GM12878 (cell line): ENCODE data around the gene CADPS. TPM values are rescaled to one million over a fixed set of nuclear protein-coding genes. Genes with fewer than 3 reads are reported as not detected.

Experiments used
- ATAC-seq: fragments of 200-7000 bp; cut with Tn5 transposase; 3 replicates; pipeline ENCODE4 v1.9.1; 2020; ENCODE audit warnings: mild to moderate bottlenecking, moderate library complexity
- BruUV-seq: library from RNA; stranded (reverse); fragments of 400-500 nt; replicated peaks from 2 replicates; lab custom pipeline; 2021; lab: Mats Ljungman, UMichigan
- CTCF ChIA-PET: fragments of 300-600 bp; sonication (Branson Sonifier 250); formaldehyde crosslinking; extraction: SDS; loops from one replicate; lab custom pipeline; 2021; ENCODE audit warnings: inconsistent platforms; lab: Yijun Ruan, JAX
- POLR2A ChIA-PET: fragments of 350-600 bp; formaldehyde crosslinking; extraction: SDS; loops from one replicate; lab custom pipeline; 2021; ENCODE audit warnings: inconsistent platforms; lab: Charles Lee
- RAD21 ChIA-PET: fragments of 300-600 bp; sonication (Branson Sonifier 250); formaldehyde crosslinking; loops from one replicate; lab custom pipeline; 2023; ENCODE audit warnings: antibody characterized with exemption; ENCODE audit not compliant: unreplicated experiment; lab: Charles Lee
- SMC1A ChIA-PET: fragments of 300-600 bp; sonication (Branson Sonifier 250); formaldehyde crosslinking; loops from one replicate; lab custom pipeline; 2023; ENCODE audit not compliant: unreplicated experiment, uncharacterized antibody; lab: Charles Lee
- DNase-seq: peaks from one replicate; pipeline ENCODE4 v3.0.0-alpha.2; 2011; ENCODE audit warnings: low read depth, low spot score
- FAIRE-seq: peaks from 3 replicates; lab custom pipeline; 2011; peaks lifted over from hg19 to GRCh38; lab: Jason Lieb, UNC
- H2AFZ ChIP-seq: 2 replicates; pipeline ENCODE4 v1.6.0; 2011; ENCODE audit warnings: low read depth, low read length, control low read depth; ENCODE audit not compliant: control insufficient read depth
- H3K27ac ChIP-seq: 2 replicates; pipeline ENCODE4 v1.5.1; 2011; ENCODE audit warnings: control low read depth; ENCODE audit not compliant: control insufficient read depth, insufficient read depth
- H3K27me3 ChIP-seq, 2 experiments: replicated peaks in 1 of 2; 2 replicates each; pipeline versions ENCODE4 v1.6.0 to v1.6.1; 2011; ENCODE audit warnings: low read length in 1 of 2; ENCODE audit not compliant: control insufficient read depth in 2 of 2, insufficient read depth in 2 of 2
- H3K36me3 ChIP-seq, 2 experiments: 2 replicates each; pipeline ENCODE4 v1.5.1; 2011; ENCODE audit warnings: low read length in 1 of 2; ENCODE audit not compliant: control insufficient read depth in 2 of 2, insufficient read depth in 2 of 2
- H3K4me1 ChIP-seq: 2 replicates; pipeline ENCODE4 v1.6.1; 2011; ENCODE audit warnings: mild to moderate bottlenecking, low read length, moderate library complexity, mixed read lengths; ENCODE audit not compliant: control insufficient read depth, insufficient read depth
- H3K4me2 ChIP-seq: 2 replicates; pipeline ENCODE4 v1.6.0; 2011; ENCODE audit warnings: control low read depth; ENCODE audit not compliant: control insufficient read depth, insufficient read depth
- H3K4me3 ChIP-seq: fragments of 200-600 bp; sonication (generic); 2 replicates; pipeline ENCODE4 v1.5.1; 2016
- H3K79me2 ChIP-seq: 2 replicates; pipeline ENCODE4 v1.6.0; 2011; ENCODE audit warnings: low read length; ENCODE audit not compliant: control insufficient read depth, insufficient read depth
- H3K9ac ChIP-seq: 2 replicates; pipeline ENCODE4 v1.8.0; 2011; ENCODE audit warnings: low read length, control low read depth, mixed read lengths; ENCODE audit not compliant: control insufficient read depth, insufficient read depth
- H3K9me3 ChIP-seq: replicated peaks from 3 replicates; pipeline ENCODE4 v1.5.1; 2011; ENCODE audit warnings: mild to moderate bottlenecking, low read length; ENCODE audit not compliant: control insufficient read depth, insufficient read depth
- H4K20me1 ChIP-seq: 2 replicates; pipeline ENCODE4 v1.6.0; 2011; ENCODE audit not compliant: control insufficient read depth, insufficient read depth
- BCL3 ChIP-seq: IDR thresholded peaks from 2 replicates; pipeline ENCODE4 v1.6.1; 2011; ENCODE audit warnings: borderline replicate concordance, low read depth, mild to moderate bottlenecking, moderate library complexity, low read length; ENCODE audit not compliant: insufficient read depth, poor library complexity, severe bottlenecking
- ETV6 ChIP-seq, 2 experiments: fragments of 450-650 bp in 1 of 2; IDR thresholded peaks in 1 of 2; conservative IDR thresholded peaks in 1 of 2; 2 replicates each; pipeline ENCODE4 v1.6.1; 2014; ENCODE audit warnings: antibody characterized with exemption in 1 of 2, borderline replicate concordance in 1 of 2, low read depth in 1 of 2, mild to moderate bottlenecking in 1 of 2, moderate library complexity in 1 of 2
- JUNB ChIP-seq: IDR thresholded peaks from 2 replicates; pipeline ENCODE4 v1.6.1; 2016; ENCODE audit warnings: antibody characterized with exemption, mild to moderate bottlenecking
- MYB ChIP-seq: fragments of 150-350 bp; IDR thresholded peaks from 2 replicates; pipeline ENCODE4 v1.6.1; 2014; ENCODE audit warnings: mild to moderate bottlenecking, low read depth, low read length, borderline replicate concordance
- STAT1 ChIP-seq: fragments of 450-650 bp; conservative IDR thresholded peaks from 2 replicates; pipeline ENCODE4 v1.6.1; 2014; ENCODE audit warnings: antibody characterized with exemption, mild to moderate bottlenecking
- USF1 ChIP-seq: IDR thresholded peaks from 2 replicates; pipeline ENCODE4 v1.6.1; 2011; ENCODE audit warnings: borderline replicate concordance, low read depth, mild to moderate bottlenecking, moderate library complexity, mixed read lengths, low read length; ENCODE audit not compliant: insufficient read depth; ENCODE audit errors: extremely low read length
- ZNF207 ChIP-seq: fragments of 450-650 bp; IDR thresholded peaks from 2 replicates; pipeline ENCODE4 v1.6.1; 2014; ENCODE audit warnings: antibody characterized with exemption, mild to moderate bottlenecking, borderline replicate concordance
- WGBS: methylation state at CpG from one replicate; pipeline ENCODE4 v1.1.6; 2016; ENCODE audit warnings: low lambda C conversion rate; ENCODE audit not compliant: insufficient replicate concordance, insufficient coverage; ENCODE audit errors: missing lambda C conversion rate; 5-methylcytosine and 5-hydroxymethylcytosine counted together
- in situ Hi-C: fragments of 300-500 bp; cut with MboI; formaldehyde crosslinking; loops from 9 replicates; pipeline ENCODE4 v1.14.3; 2018; ENCODE audit warnings: mixed read lengths
- intact Hi-C: fragments of 100-400 bp; cut with micrococcal nuclease; formaldehyde crosslinking; loops from one replicate; pipeline ENCODE4 v1.14.2; 2022; ENCODE audit not compliant: unreplicated experiment
- polyA plus RNA-seq, 11 experiments: library from polyadenylated mRNA; depleted of rRNA in 4 of 11; unstranded in 6 of 11; stranded (reverse) in 5 of 11; fragments of >200 nt; fragmentation: Nextera tagmentation in 4 of 11; fragmentation: Illumina TruSeq in 1 of 11; extraction: Ambion mirVana in 4 of 11; extraction: Trizol in 1 of 11; gene quantifications; 1 replicate in 1 of 11; 2 replicates in 10 of 11; pipeline versions ENCODE4 v1.2.1 to v1.2.3, GENCODE V29; 2011 to 2016; ENCODE audit warnings: inconsistent platforms in 2 of 11, missing spikeins in 2 of 11, low read depth in 1 of 11
- total RNA-seq, 4 experiments: library from RNA; depleted of rRNA in 3 of 4; stranded (reverse); fragments of >200 nt in 3 of 4; fragmentation: Illumina TruSeq in 1 of 4; extraction: Trizol in 1 of 4; gene quantifications; 2 replicates each; pipeline versions ENCODE4 v1.2.1 to v1.2.3, GENCODE V29; 2013 to 2021

CADPS gene
- total and polyA plus RNA-seq, 10 of the 15 experiments (the other 5 are each of a cell fraction or from before 2014, with no cell fraction given): 0.20 TPM; not detected in 9

GRCh38 chr3:62439978-62440377 is 435.2 kb downstream of the CADPS start:
- ATAC-seq: no peak
- ChIA-PET SMC1A (no interaction called here), POLR2A (interaction anchor here (0.6 kb wide), 1 partner anchor 1779 kb away, joined by 5 read pairs; no protein-coding TSS in a partner anchor), RAD21 (no interaction called here), CTCF (no interaction called here)
- Histone ChIP-seq H4K20me1 (no peaks in the 10 kb centered on the region), H3K4me2 (no peak overlapping the region), H3K4me3 (no peak overlapping the region), H3K27me3 (no peaks in the 10 kb centered on the region), H3K79me2 (no peaks in the 10 kb centered on the region), H3K9ac (no peak overlapping the region), H3K36me3 (no peaks in the 10 kb centered on the region), H3K4me1 (no peaks in the 10 kb centered on the region), H3K27ac (no peak overlapping the region), H3K9me3 (no peaks in the 10 kb centered on the region; the same call in 2 of the 3 replicates), H2AFZ (no peak overlapping the region)
- no peak for FAIRE-seq
- intact Hi-C loops: no loop called here
- no peak for DNase-seq
- in situ Hi-C loops: no loop called here
- TF ChIP-seq MYB: no peak
- TF ChIP-seq ZNF207: no peak
- no peak for TF ChIP-seq ETV6 (conservative IDR thresholded peaks at IDR 0.05 in 1 of 2, IDR thresholded peaks at IDR 0.05 in 1 of 2; ENCODE audit: borderline replicate concordance in 1 of 2, low read depth in 1 of 2)
- no TSS peak for BruUV-seq

- no peak for FAIRE-seq
- Histone ChIP-seq H3K27ac (no peak overlapping the region), H3K4me1 (no peaks in the 10 kb centered on the region), H2AFZ (no peak overlapping the region), H3K4me3 (no peak overlapping the region), H3K36me3 (no peaks in the 10 kb centered on the region), H3K27me3 (no peaks in the 10 kb centered on the region), H4K20me1 (no peaks in the 10 kb centered on the region), H3K4me2 (no peak overlapping the region), H3K79me2 (no peaks in the 10 kb centered on the region), H3K9ac (no peak overlapping the region), H3K9me3 (no peaks in the 10 kb centered on the region; the same call in 2 of the 3 replicates)
- no peak for DNase-seq
- ATAC-seq: no peak
- TF ChIP-seq USF1 (no peak), JUNB (no peak), STAT1 (no peak), BCL3 (no peak)
- ChIA-PET RAD21 (no interaction called here), SMC1A (no interaction called here), POLR2A (interaction anchor here (0.6 kb wide), 1 partner anchor 1780 kb away, joined by 5 read pairs; no protein-coding TSS in a partner anchor), CTCF (no interaction called here)
- intact Hi-C loops: no loop called here
- BruUV-seq: no TSS peak
- 15% methylated on average over 5 of the region's 5 CpGs for WGBS
- in situ Hi-C loops: no loop called here
Observed at GRCh38 chr3:62439176-62439813, 435.9 kb downstream of the CADPS start.
